CD4-positive, alpha-beta T cell treated with Interleukin-6 at 100 ng/mL for 8 hours (primary cell): ENCODE data around the gene BAIAP2.

Source experiments
- DNase-seq: peaks from one replicate; pipeline ENCODE4 v3.0.0-alpha.2; 2020; ENCODE audit warnings: mixed read lengths, low spot score

BAIAP2 gene

GRCh38 chr17:81052199-81052997, 17.4 kb downstream of the BAIAP2 start:
- DNase-seq, result no peak

- no peak for DNase-seq
Measured at GRCh38 chr17:81053041-81053970, 18.4 kb downstream of the BAIAP2 start.

- DNase-seq, result no peak
Measured at GRCh38 chr17:81054308-81054707, 19.4 kb downstream of the BAIAP2 start.

GRCh38 chr17:81054881-81055370, 20.0 kb downstream of the BAIAP2 start:
- DNase-seq, result no peak

- DNase-seq, result no peak
Measured at GRCh38 chr17:81056312-81056711, 21.4 kb downstream of the BAIAP2 start.

- no peak for DNase-seq
Measured at GRCh38 chr17:81057079-81057730, 22.3 kb downstream of the BAIAP2 start.

- DNase-seq, result no peak
Measured at GRCh38 chr17:81057777-81058176, 22.8 kb downstream of the BAIAP2 start.

- no peak for DNase-seq
Measured at GRCh38 chr17:81058263-81058871, 23.4 kb downstream of the BAIAP2 start.

- DNase-seq, result no peak
Measured at GRCh38 chr17:81059026-81059425, 24.1 kb downstream of the BAIAP2 start.

GRCh38 chr17:81060416-81060815, 25.5 kb downstream of the BAIAP2 start:
- DNase-seq, result no peak

GRCh38 chr17:81061027-81061735, 26.2 kb downstream of the BAIAP2 start:
- DNase-seq, result no peak

- no peak for DNase-seq
Measured at GRCh38 chr17:81062014-81062780, 27.2 kb downstream of the BAIAP2 start.

GRCh38 chr17:81063106-81064093, 28.4 kb downstream of the BAIAP2 start:
- no peak for DNase-seq

GRCh38 chr17:81064678-81065475, 29.9 kb downstream of the BAIAP2 start:
- DNase-seq, result no peak

- no peak for DNase-seq
Measured at GRCh38 chr17:81065500-81065899, 30.5 kb downstream of the BAIAP2 start.

GRCh38 chr17:81066072-81066471, 31.1 kb downstream of the BAIAP2 start:
- DNase-seq, result no peak

GRCh38 chr17:81066771-81067315, 31.9 kb downstream of the BAIAP2 start:
- no peak for DNase-seq

- DNase-seq, result no peak
Measured at GRCh38 chr17:81067391-81067811, 32.5 kb downstream of the BAIAP2 start.
